IPS-18a (cell line): ENCODE data around the gene WDR20.
A peak's percentile ranks its signal among the peaks of the same experiment; 100 is the strongest.

Experiments
- H3K27ac ChIP-seq: one replicate; pipeline ENCODE4 v1.5.1; 2013; ENCODE audit warnings: low read length
- H3K27me3 ChIP-seq: one replicate; pipeline ENCODE4 v1.6.1; 2013; ENCODE audit warnings: mild to moderate bottlenecking, low read length; ENCODE audit not compliant: control insufficient read depth, insufficient read depth
- H3K36me3 ChIP-seq: one replicate; pipeline ENCODE4 v1.6.1; 2013; ENCODE audit warnings: low read depth, low read length; ENCODE audit not compliant: control insufficient read depth
- H3K4me1 ChIP-seq: one replicate; pipeline ENCODE4 v1.6.1; 2013; ENCODE audit warnings: low read depth, low read length; ENCODE audit not compliant: control insufficient read depth
- H3K4me3 ChIP-seq: one replicate; pipeline ENCODE4 v1.5.1; 2013; ENCODE audit warnings: low read length
- H3K9ac ChIP-seq: one replicate; pipeline ENCODE4 v1.6.1; 2013; ENCODE audit warnings: mild to moderate bottlenecking, low read length, moderate library complexity
- H3K9me3 ChIP-seq: one replicate; pipeline ENCODE4 v1.6.1; 2013; ENCODE audit warnings: low read depth, low read length; ENCODE audit not compliant: control insufficient read depth

Gene WDR20, protein sequence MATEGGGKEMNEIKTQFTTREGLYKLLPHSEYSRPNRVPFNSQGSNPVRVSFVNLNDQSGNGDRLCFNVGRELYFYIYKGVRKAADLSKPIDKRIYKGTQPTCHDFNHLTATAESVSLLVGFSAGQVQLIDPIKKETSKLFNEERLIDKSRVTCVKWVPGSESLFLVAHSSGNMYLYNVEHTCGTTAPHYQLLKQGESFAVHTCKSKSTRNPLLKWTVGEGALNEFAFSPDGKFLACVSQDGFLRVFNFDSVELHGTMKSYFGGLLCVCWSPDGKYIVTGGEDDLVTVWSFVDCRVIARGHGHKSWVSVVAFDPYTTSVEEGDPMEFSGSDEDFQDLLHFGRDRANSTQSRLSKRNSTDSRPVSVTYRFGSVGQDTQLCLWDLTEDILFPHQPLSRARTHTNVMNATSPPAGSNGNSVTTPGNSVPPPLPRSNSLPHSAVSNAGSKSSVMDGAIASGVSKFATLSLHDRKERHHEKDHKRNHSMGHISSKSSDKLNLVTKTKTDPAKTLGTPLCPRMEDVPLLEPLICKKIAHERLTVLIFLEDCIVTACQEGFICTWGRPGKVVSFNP

DNA sequence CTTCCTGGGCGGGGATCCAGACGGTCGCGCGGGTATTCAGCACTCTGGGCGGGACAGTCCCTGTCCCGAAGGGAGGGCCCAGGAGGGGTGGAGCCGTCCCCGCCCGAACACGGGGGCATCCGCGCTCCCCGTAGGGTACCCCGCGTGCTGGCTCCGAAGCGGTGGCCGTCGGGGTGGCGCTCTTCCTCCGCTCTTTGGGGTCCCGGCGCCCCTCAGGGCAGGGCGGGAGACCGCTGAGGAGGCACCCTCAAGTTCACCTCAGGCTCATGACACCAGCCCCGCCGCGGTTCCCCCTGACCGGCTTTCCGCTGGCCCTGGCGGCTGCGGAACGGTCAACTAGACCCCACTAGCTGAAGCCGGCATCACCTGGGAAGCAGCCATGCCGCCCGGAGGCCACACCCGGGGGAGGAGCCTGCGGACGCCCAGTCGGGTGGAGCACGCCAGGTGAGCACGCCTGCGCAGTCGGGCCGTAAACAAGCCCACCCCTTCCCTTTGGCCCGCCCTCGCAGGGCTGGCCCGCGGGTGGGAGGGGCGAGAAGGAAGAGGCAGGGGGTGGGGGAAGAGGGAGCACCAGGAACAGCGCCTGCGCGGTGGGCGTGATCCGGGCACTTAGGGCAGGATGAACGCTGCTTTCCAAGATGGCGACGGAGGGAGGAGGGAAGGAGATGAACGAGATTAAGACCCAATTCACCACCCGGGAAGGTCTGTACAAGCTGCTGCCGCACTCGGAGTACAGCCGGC is at the start of gene WDR20:
Gene WDR20, plus strand, starts transcription at position 612 of the 741 bp plus-strand sequence. Its CDS starts 27 bp downstream, at position 639.
- peaks cover 14% of the 10 kb centered on the region for H3K4me1 ChIP-seq

GRCh38 chr14:102090713-102091112 is 49.0 kb upstream of the WDR20 start:
- no peak overlapping the region for H3K4me3 ChIP-seq
- H3K27ac ChIP-seq: no peak overlapping the region
- peaks cover 7% of the 10 kb centered on the region for H3K4me1 ChIP-seq
- H3K9me3 ChIP-seq: no peaks in the 10 kb centered on the region
- no peaks in the 10 kb centered on the region for H3K27me3 ChIP-seq
- peaks cover 1% of the 10 kb centered on the region for H3K36me3 ChIP-seq
- H3K9ac ChIP-seq: no peak overlapping the region

More for the DNA sequence above, at the start of gene WDR20:
- Histone ChIP-seq H3K27ac (no peak within 1 kb of the TSS), H3K36me3 (no peaks in the 10 kb centered on the region), H3K9ac (peak within 1 kb of the TSS; percentile 76), H3K27me3 (no peaks in the 10 kb centered on the region), H3K9me3 (no peaks in the 10 kb centered on the region), H3K4me3 (peak within 1 kb of the TSS; percentile 93)

GRCh38 chr14:102092806-102093205 is 46.9 kb upstream of the WDR20 start:
- no peaks in the 10 kb centered on the region for H3K27me3 ChIP-seq
- H3K9me3 ChIP-seq: no peaks in the 10 kb centered on the region
- no peak overlapping the region for H3K9ac ChIP-seq
- H3K27ac ChIP-seq: no peak overlapping the region
- H3K36me3 ChIP-seq: no peaks in the 10 kb centered on the region
- H3K4me3 ChIP-seq: no peak overlapping the region
- peaks cover 13% of the 10 kb centered on the region for H3K4me1 ChIP-seq

DNA sequence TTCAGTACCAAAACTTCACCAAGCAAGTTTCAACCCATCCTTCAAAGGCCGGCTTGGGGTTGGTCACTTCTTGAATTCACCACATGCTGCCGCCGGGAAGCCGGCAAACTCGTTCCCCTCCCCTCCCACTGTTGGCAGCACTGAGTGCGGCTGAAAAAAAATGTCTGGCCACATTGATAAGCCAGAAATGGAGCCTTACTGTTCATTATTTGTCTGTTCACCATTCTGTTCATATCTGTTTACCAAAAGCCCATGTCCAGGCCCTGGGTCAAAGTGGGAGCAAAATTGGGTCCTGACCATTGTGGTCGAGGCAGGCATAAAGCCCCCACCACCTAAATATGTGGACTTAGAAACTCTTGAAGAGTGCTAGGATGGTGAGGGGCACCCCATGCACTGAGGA is 45.6 kb upstream of the WDR20 start:
- H3K27me3 ChIP-seq: no peaks in the 10 kb centered on the region
- no peaks in the 10 kb centered on the region for H3K36me3 ChIP-seq
- no peaks in the 10 kb centered on the region for H3K9me3 ChIP-seq
- no peak overlapping the region for H3K4me3 ChIP-seq
- peaks cover 7% of the 10 kb centered on the region for H3K4me1 ChIP-seq
- no peak overlapping the region for H3K9ac ChIP-seq
- no peak overlapping the region for H3K27ac ChIP-seq

DNA sequence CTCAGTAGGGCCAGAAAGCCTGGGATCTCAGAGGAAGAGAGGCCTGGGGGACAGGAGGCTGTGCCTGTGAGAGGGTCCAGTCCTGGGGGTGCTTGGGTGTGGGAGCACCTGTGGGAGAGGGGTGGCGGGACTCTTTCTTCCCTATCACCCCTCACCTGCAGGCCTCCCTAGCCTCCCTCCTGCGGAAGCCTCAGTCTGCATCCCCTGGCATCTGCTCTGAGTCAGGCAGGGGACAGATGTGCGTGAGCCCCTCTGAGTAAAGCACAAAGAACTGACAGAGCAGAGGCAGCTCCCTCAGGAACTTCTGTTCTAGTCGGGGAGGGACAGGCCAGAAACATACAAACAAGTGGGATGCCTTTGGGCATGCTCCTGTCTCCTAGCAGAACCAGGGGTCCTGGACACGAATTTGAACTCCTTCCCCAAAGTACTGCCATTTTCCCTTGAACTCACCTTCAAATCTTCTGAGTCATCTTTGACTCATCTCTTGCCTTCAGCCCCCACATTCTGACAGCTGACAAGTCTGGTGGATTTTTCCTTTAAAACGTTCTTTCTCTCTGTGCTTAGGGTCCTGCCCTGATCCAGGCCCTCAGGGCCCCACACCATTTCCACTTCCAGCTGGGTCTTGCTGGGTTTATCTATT is 44.3 kb upstream of the WDR20 start:
- Histone ChIP-seq H3K9me3 (no peaks in the 10 kb centered on the region), H3K36me3 (no peaks in the 10 kb centered on the region), H3K27ac (no peak overlapping the region), H3K4me1 (peaks cover 7% of the 10 kb centered on the region), H3K4me3 (no peak overlapping the region), H3K9ac (no peak overlapping the region), H3K27me3 (no peaks in the 10 kb centered on the region)

DNA sequence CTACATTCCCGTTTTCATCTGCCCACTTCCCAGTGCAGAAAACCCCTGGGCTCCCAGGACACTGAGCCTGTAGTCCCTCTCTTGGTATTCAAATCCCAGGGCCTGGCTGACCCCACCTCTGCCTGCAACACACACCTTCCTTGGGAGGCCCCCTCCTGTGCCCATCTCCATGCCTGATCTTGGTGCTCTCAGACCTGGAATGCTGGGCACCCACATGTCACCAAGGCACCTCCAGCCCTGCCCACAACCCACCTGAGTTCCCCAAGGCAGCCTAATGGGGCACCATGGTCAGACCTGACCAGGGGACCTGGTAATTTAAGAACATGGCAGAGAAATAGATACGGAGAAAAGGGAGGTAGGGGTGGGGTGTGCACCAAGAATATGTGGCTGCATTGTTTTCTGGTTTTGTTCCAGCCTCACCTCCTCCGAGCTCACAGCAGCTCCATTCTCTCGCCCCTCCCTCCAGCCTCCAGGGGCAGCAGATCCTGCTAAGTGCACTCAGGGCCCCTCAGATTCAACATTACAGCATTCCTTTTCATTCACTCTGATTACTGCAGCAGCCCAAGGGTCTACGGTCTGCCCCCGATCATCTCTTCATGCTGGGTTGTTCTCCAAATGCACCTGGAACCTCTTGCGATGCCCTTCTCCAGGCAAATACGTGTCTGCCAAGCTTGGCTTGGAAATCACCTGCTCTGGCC is 43.7 kb upstream of the WDR20 start:
- no peak overlapping the region for H3K9ac ChIP-seq
- no peaks in the 10 kb centered on the region for H3K9me3 ChIP-seq
- H3K27ac ChIP-seq: no peak overlapping the region
- no peaks in the 10 kb centered on the region for H3K36me3 ChIP-seq
- peaks cover 7% of the 10 kb centered on the region for H3K4me1 ChIP-seq
- H3K4me3 ChIP-seq: no peak overlapping the region
- no peaks in the 10 kb centered on the region for H3K27me3 ChIP-seq

DNA sequence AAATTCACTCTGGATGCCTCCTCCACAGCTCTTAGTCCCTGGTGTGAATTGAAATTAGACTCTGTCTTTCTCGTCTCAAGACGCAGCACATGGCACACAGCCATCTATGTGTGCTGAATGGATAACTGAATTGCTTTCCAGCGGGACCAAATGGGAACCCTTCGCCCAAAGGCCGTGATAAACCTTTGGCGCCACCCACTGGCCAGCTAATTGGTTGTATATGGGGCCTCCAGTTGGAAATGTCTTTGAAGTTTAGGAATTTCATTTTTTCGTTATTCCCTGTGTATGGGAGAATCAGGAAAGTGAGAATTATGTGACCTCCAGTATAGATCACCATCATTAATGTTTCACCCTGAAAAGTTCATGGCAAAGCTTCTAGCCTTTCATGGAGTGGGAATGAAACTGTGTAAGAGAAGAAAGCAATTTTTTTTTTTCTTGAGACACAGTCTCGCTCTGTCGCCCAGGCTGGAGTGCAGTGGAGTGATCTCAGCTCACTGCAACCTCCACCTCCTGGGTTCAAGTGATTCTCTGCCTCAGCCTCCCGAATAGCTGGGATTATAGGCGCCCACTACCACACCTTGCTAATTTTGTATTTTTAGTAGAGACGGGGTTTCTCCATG is 43.0 kb upstream of the WDR20 start:
- peaks cover 7% of the 10 kb centered on the region for H3K4me1 ChIP-seq
- no peaks in the 10 kb centered on the region for H3K9me3 ChIP-seq
- H3K36me3 ChIP-seq: no peaks in the 10 kb centered on the region
- H3K9ac ChIP-seq: no peak overlapping the region
- no peak overlapping the region for H3K4me3 ChIP-seq
- H3K27ac ChIP-seq: no peak overlapping the region
- no peaks in the 10 kb centered on the region for H3K27me3 ChIP-seq

GRCh38 chr14:102097441-102098135 is 42.1 kb upstream of the WDR20 start:
- no peak overlapping the region for H3K9ac ChIP-seq
- peaks cover 7% of the 10 kb centered on the region for H3K4me1 ChIP-seq
- H3K27ac ChIP-seq: no peak overlapping the region
- no peak overlapping the region for H3K4me3 ChIP-seq
- no peaks in the 10 kb centered on the region for H3K36me3 ChIP-seq
- H3K9me3 ChIP-seq: no peaks in the 10 kb centered on the region
- H3K27me3 ChIP-seq: no peaks in the 10 kb centered on the region

DNA sequence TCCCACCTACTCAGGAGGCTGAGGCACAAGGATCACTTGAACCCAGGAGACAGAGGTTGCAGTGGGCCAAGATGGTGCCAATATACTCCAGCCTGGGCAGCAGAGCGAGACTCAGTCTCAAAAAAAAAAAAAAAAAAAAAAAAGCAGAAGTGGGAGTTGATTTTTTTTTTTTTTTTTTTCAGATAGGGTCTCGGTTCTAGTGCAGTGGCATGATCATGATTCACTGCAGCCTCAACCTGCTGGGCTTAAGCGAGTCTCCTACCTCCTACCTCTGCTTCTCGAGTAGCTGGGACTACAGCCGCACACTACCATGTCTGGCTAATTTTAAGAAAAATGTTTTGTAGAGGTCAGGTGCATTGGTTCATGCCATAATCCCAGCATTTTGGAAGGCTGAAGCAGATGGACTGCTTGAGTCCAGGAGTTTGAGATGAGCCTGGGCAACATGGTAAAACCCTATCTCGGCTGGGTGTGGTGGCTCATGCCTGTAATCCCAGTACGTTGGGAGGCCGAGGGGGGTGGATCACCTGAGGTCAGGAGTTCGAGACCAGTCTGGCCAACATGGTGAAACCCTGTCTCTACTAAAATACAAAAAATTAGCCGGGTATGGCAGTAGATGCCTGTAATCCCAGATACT is 36.5 kb upstream of the WDR20 start:
- no peaks in the 10 kb centered on the region for H3K9me3 ChIP-seq
- no peaks in the 10 kb centered on the region for H3K27me3 ChIP-seq
- no peak overlapping the region for H3K9ac ChIP-seq
- no peaks in the 10 kb centered on the region for H3K4me1 ChIP-seq
- H3K4me3 ChIP-seq: no peak overlapping the region
- H3K27ac ChIP-seq: no peak overlapping the region
- no peaks in the 10 kb centered on the region for H3K36me3 ChIP-seq

DNA sequence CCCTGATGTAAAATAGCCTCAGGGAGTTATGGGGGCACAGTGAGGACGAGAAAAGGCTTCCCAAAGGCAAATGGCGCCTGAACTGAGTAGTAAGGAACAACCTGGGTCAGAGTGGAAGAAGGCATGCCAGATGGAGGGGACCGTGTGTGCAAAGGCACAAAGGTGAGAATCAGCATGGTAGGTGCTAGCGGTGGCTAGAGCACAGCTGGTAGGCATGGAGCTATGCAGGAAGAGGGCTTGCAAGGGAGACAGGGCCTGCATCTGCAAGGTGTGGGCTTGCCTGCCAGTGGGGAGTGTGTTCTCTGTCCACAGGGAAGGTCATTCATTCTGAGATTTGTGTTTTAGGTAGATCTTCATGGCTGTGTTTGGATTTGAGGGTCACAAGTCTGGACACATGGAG is 34.3 kb upstream of the WDR20 start:
- H3K27ac ChIP-seq: no peak overlapping the region
- H3K36me3 ChIP-seq: no peaks in the 10 kb centered on the region
- no peaks in the 10 kb centered on the region for H3K27me3 ChIP-seq

More for the DNA sequence above, 34.3 kb upstream of the WDR20 start:
- no peak overlapping the region for H3K9ac ChIP-seq
- no peak overlapping the region for H3K4me3 ChIP-seq
- no peaks in the 10 kb centered on the region for H3K9me3 ChIP-seq
- no peaks in the 10 kb centered on the region for H3K4me1 ChIP-seq
